OCI-LY1 (cell line): ENCODE data around the gene TRMT6.

Experiments
- H2AFZ ChIP-seq: fragments of 200-600 bp; sonication (generic), shearing (Covaris generic); 2 replicates; pipeline ENCODE4 v1.6.0; 2014; ENCODE audit warnings: antibody characterized with exemption, mild to moderate bottlenecking, low read length
- H3F3A ChIP-seq: fragments of 200-600 bp; sonication (generic), shearing (Covaris generic); 2 replicates; pipeline ENCODE4 v1.6.0; 2014; ENCODE audit warnings: mild to moderate bottlenecking, antibody characterized with exemption, low read length, moderate library complexity; ENCODE audit not compliant: insufficient read depth
- H3K27ac ChIP-seq: fragments of 200-600 bp; sonication (generic); 2 replicates; pipeline ENCODE4 v1.5.1; 2014; ENCODE audit warnings: low read length, mixed run types, mild to moderate bottlenecking, low read depth; ENCODE audit not compliant: poor library complexity, severe bottlenecking
- H3K27me3 ChIP-seq: fragments of 200-600 bp; sonication (generic); 2 replicates; pipeline ENCODE4 v1.6.0; 2014; ENCODE audit warnings: antibody characterized with exemption, mild to moderate bottlenecking, low read length, moderate library complexity; ENCODE audit not compliant: insufficient read depth
- H3K36me3 ChIP-seq: fragments of 200-600 bp; sonication (generic); 2 replicates; pipeline ENCODE4 v1.6.1; 2014; ENCODE audit warnings: mild to moderate bottlenecking, antibody characterized with exemption, low read length, moderate library complexity, mixed read lengths; ENCODE audit not compliant: insufficient read depth
- H3K4me1 ChIP-seq: fragments of 200-600 bp; sonication (generic); 2 replicates; pipeline ENCODE4 v1.5.1; 2014; ENCODE audit warnings: mild to moderate bottlenecking, low read length, moderate library complexity; ENCODE audit not compliant: insufficient read depth, severe bottlenecking
- H3K4me2 ChIP-seq: fragments of 200-600 bp; sonication (generic), shearing (Covaris generic); 2 replicates; pipeline ENCODE4 v1.6.1; 2014; ENCODE audit warnings: low read length
- H3K4me3 ChIP-seq: fragments of 200-600 bp; sonication (generic); 2 replicates; pipeline ENCODE4 v1.5.1; 2014; ENCODE audit warnings: low read length, low read depth, mild to moderate bottlenecking, mixed read lengths; ENCODE audit not compliant: poor library complexity, severe bottlenecking
- H3K79me2 ChIP-seq: fragments of 200-600 bp; shearing (Covaris generic); 2 replicates; pipeline ENCODE4 v1.6.1; 2016; ENCODE audit warnings: mixed run types, low read length, mixed read lengths; ENCODE audit not compliant: insufficient read depth
- H3K9ac ChIP-seq: fragments of 200-600 bp; sonication (generic), shearing (Covaris generic); 2 replicates; pipeline ENCODE4 v1.6.1; 2014; ENCODE audit warnings: mild to moderate bottlenecking, low read length, mixed read lengths
- H3K9me2 ChIP-seq: fragments of 200-600 bp; sonication (generic), shearing (Covaris generic); 2 replicates; pipeline ENCODE4 v1.6.1; 2014; ENCODE audit warnings: low read depth, mild to moderate bottlenecking, low read length, mixed read lengths
- H3K9me3 ChIP-seq: fragments of 200-600 bp; shearing (Covaris generic); 2 replicates; pipeline ENCODE4 v1.6.1; 2014; ENCODE audit warnings: low read length, mixed read lengths
- H4K20me1 ChIP-seq: fragments of 200-600 bp; sonication (generic), shearing (Covaris generic); 2 replicates; pipeline ENCODE4 v1.6.0; 2016; ENCODE audit warnings: mild to moderate bottlenecking, low read length; ENCODE audit not compliant: insufficient read depth
- EZH2 ChIP-seq: fragments of 200-600 bp; sonication (generic), shearing (Covaris generic); IDR thresholded peaks from 2 replicates; pipeline ENCODE4 v1.8.0; 2017; ENCODE audit warnings: borderline replicate concordance, mixed run types, mild to moderate bottlenecking, antibody characterized with exemption, low read length, moderate library complexity, mixed read lengths
- TF ChIP-seq, protein P1 (sequence below): fragments of 200-600 bp; sonication (generic), shearing (Covaris generic); IDR thresholded peaks from 2 replicates; pipeline ENCODE4 v1.5.1; 2017; ENCODE audit warnings: mild to moderate bottlenecking, antibody characterized with exemption, low read length, moderate library complexity, mixed read lengths

The TRMT6 gene

DNA sequence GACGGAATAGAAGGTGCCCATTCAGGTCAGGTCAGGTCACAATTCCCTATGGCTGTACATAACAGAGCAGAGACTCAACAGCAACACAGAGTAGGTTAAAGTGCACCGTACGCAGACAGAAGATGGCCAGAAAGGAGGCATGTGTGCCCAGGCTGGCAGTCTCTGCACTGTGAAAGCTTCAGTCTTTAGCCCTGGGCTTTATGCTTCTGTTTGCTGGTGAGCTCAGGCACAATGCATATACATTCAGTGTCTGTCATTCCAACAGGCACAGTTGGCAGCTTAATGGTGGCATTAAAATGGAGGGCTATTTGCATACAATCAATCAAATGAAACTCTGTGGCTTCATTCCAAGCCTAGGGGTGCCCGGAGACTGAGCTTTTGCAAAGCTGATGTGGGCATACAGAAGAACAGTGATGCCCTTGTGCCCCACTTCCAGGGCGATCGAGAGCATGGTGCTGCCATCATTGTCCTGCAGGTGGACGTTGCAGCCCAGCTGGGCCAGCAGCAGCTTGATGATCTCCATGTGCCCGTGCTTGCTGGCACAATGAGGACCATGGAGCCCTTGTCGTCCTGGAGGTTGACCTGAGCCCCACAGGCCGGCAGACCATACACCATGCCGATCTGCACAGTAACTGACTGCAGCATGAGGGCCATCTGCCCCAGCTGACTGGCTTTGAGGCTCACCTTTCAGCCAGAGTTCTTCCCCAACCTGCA is 22.4 kb downstream of the TRMT6 start:
- Histone ChIP-seq H3K9me2 (no peaks in the 10 kb centered on the region), H3F3A (no peaks in the 10 kb centered on the region), H4K20me1 (no peaks in the 10 kb centered on the region), H3K27me3 (no peaks in the 10 kb centered on the region), H3K79me2 (no peaks in the 10 kb centered on the region), H3K4me3 (no peak overlapping the region), H3K9me3 (no peaks in the 10 kb centered on the region), H3K4me2 (no peak overlapping the region), H3K9ac (no peak overlapping the region), H3K36me3 (no peaks in the 10 kb centered on the region), H2AFZ (no peak overlapping the region), H3K27ac (no peak overlapping the region), H3K4me1 (peaks cover 5% of the 10 kb centered on the region)
- no peak for TF ChIP-seq EZH2
- TF ChIP-seq, protein P1, sequence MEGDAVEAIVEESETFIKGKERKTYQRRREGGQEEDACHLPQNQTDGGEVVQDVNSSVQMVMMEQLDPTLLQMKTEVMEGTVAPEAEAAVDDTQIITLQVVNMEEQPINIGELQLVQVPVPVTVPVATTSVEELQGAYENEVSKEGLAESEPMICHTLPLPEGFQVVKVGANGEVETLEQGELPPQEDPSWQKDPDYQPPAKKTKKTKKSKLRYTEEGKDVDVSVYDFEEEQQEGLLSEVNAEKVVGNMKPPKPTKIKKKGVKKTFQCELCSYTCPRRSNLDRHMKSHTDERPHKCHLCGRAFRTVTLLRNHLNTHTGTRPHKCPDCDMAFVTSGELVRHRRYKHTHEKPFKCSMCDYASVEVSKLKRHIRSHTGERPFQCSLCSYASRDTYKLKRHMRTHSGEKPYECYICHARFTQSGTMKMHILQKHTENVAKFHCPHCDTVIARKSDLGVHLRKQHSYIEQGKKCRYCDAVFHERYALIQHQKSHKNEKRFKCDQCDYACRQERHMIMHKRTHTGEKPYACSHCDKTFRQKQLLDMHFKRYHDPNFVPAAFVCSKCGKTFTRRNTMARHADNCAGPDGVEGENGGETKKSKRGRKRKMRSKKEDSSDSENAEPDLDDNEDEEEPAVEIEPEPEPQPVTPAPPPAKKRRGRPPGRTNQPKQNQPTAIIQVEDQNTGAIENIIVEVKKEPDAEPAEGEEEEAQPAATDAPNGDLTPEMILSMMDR, result no peak

DNA sequence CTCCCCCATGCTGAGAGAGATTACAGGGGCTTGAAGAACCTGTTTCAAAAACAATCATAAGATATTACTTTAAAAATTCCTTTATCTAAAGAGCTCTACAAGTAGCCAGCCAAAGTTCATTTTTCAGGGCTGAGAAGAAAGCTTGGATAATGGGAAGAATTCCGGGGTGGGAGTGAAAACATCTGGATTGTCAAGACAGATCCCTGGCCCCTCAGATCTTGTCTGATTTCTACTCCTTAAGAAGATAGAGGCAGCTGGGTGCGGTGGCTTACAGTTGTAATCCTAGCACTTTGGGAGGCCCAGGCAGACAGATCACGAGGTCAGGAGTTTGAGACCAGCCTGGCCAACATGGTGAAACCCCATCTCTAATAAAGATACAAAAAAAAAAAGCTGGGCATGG is 24.8 kb downstream of the TRMT6 start:
- no peak overlapping the region for H3K4me3 ChIP-seq
- no peak overlapping the region for H3K9ac ChIP-seq
- no peaks in the 10 kb centered on the region for H3K36me3 ChIP-seq
- H3K4me1 ChIP-seq, result peaks cover 5% of the 10 kb centered on the region
- H3K4me2 ChIP-seq, result no peak overlapping the region
- H3K9me3 ChIP-seq, result no peaks in the 10 kb centered on the region
- no peak overlapping the region for H3K27ac ChIP-seq
- no peaks in the 10 kb centered on the region for H3K79me2 ChIP-seq
- H4K20me1 ChIP-seq, result no peaks in the 10 kb centered on the region
- TF ChIP-seq EZH2, result no peak
- TF ChIP-seq, protein P1, result no peak
- no peak overlapping the region for H2AFZ ChIP-seq
- no peaks in the 10 kb centered on the region for H3K27me3 ChIP-seq
- no peaks in the 10 kb centered on the region for H3F3A ChIP-seq
- H3K9me2 ChIP-seq, result no peaks in the 10 kb centered on the region

DNA sequence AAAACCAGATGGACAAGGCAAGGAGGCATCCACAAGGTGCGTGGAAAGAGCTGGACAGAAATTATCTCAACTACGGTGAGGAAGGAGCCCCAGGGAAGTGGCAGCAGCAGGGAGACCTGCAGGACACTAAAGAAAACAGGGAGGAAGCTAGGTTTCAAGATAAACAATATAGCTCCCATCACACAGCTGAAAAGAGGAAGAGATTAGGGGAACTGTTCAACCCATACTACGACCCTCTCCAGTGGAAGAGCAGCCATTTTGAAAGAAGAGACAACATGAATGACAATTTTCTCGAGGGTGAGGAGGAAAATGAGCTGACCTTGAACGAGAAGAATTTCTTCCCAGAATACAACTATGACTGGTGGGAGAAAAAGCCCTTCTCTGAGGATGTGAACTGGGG is 26.8 kb downstream of the TRMT6 start:
- Histone ChIP-seq H3K9ac (no peak overlapping the region), H3K27me3 (no peaks in the 10 kb centered on the region; the same call in 1 of the 2 replicates), H3K36me3 (no peaks in the 10 kb centered on the region), H3F3A (no peaks in the 10 kb centered on the region), H2AFZ (no peak overlapping the region), H3K4me3 (no peak overlapping the region), H3K79me2 (no peaks in the 10 kb centered on the region), H3K4me2 (no peak overlapping the region), H3K27ac (no peak overlapping the region), H3K9me2 (no peaks in the 10 kb centered on the region), H4K20me1 (no peaks in the 10 kb centered on the region), H3K9me3 (no peaks in the 10 kb centered on the region), H3K4me1 (peaks cover 14% of the 10 kb centered on the region)
- TF ChIP-seq, protein P1, result no peak
- no peak for TF ChIP-seq EZH2
